HepG2 (cell line): ENCODE data around the gene SGPL1.

ENCODE experiments used
- CTCF ChIP-seq: sonication (generic); formaldehyde crosslinking; IDR thresholded peaks from 2 replicates; pipeline ENCODE4 v1.5.0; 2020; ENCODE audit warnings: mild to moderate bottlenecking, missing genetic modification reagents, moderate library complexity
- HES4 ChIP-seq: sonication (generic); formaldehyde crosslinking; IDR thresholded peaks from 2 replicates; pipeline ENCODE4 v1.9.0; 2021; ENCODE audit warnings: mild to moderate bottlenecking, missing genetic modification reagents, borderline replicate concordance
- HMGXB4 ChIP-seq, 2 experiments: sonication (generic) in 1 of 2; formaldehyde crosslinking in 1 of 2; IDR thresholded peaks; 2 replicates each; pipeline versions ENCODE4 v1.4.0 to v1.6.1; 2018 to 2020; ENCODE audit warnings: missing genetic modification reagents in 2 of 2, borderline replicate concordance in 1 of 2, low read depth in 1 of 2, mild to moderate bottlenecking in 1 of 2, missing biosample characterization in 1 of 2
- NCOR1 ChIP-seq: fragments of 200-600 bp; sonication (generic); IDR thresholded peaks from 2 replicates; pipeline ENCODE4 v1.7.0; 2017; ENCODE audit warnings: antibody characterized with exemption, low read length, borderline replicate concordance
- PATZ1 ChIP-seq: sonication (generic); formaldehyde crosslinking; IDR thresholded peaks from 2 replicates; pipeline ENCODE4 v1.4.0; 2020; ENCODE audit warnings: missing genetic modification reagents
- PRDM4 ChIP-seq: sonication (generic); formaldehyde crosslinking; IDR thresholded peaks from 2 replicates; pipeline ENCODE4 v1.9.0; 2021; ENCODE audit warnings: missing genetic modification reagents, borderline replicate concordance
- SIN3A ChIP-seq: IDR thresholded peaks from 2 replicates; pipeline ENCODE4 v1.6.1; 2011; ENCODE audit warnings: low read depth, mild to moderate bottlenecking, control low read depth, low read length, borderline replicate concordance
- TCF7L2 ChIP-seq: IDR thresholded peaks from 2 replicates; pipeline ENCODE4 v1.6.1; 2011; ENCODE audit warnings: mild to moderate bottlenecking, low read depth, low read length, moderate library complexity
- ZBTB8A ChIP-seq: sonication (generic); formaldehyde crosslinking; IDR thresholded peaks from 2 replicates; pipeline ENCODE4 v1.4.0; 2020; ENCODE audit warnings: mild to moderate bottlenecking, low read depth, missing genetic modification reagents, borderline replicate concordance
- ZNF350 ChIP-seq: sonication (generic); formaldehyde crosslinking; IDR thresholded peaks from 2 replicates; pipeline ENCODE4 v1.4.0; 2020; ENCODE audit warnings: mild to moderate bottlenecking, low read depth, missing genetic modification reagents, borderline replicate concordance
- ZNF615 ChIP-seq: sonication (generic); formaldehyde crosslinking; IDR thresholded peaks from 2 replicates; pipeline ENCODE4 v1.5.0; 2020; ENCODE audit warnings: mild to moderate bottlenecking, missing genetic modification reagents, borderline replicate concordance
- ZNF678 ChIP-seq: sonication (generic); formaldehyde crosslinking; IDR thresholded peaks from 2 replicates; pipeline ENCODE4 v1.4.0; 2020; ENCODE audit warnings: mild to moderate bottlenecking, missing genetic modification reagents

- TF ChIP-seq HMGXB4 (CRISPR knock-in tag; IDR thresholded peaks at IDR 0.05; ENCODE audit: borderline replicate concordance in 1 of 2, low read depth in 1 of 2) (no peak), PATZ1 (CRISPR knock-in tag) (no peak), ZBTB8A (CRISPR knock-in tag) (no peak), PRDM4 (no peak), TCF7L2 (no peak), CTCF (CRISPR knock-in tag) (no peak), NCOR1 (no peak), SIN3A (no peak), ZNF615 (no peak), ZNF350 (CRISPR knock-in tag) (no peak), HES4 (CRISPR knock-in tag) (no peak), ZNF678 (CRISPR knock-in tag) (no peak)
Measured at GRCh38 chr10:70910486-70911341, 95.0 kb downstream of the SGPL1 start.
